DOHH2 (cell line): ENCODE measurements around the gene NR2C2.

Source experiments
- EZH2phosphoT487 ChIP-seq: fragments of 200-600 bp; sonication (generic); IDR thresholded peaks from 2 replicates; pipeline ENCODE4 v1.6.1; 2017; ENCODE audit warnings: borderline replicate concordance, mild to moderate bottlenecking, antibody characterized with exemption, low read length, moderate library complexity, mixed read lengths
- TF ChIP-seq, protein P1 (sequence below): fragments of 200-600 bp; sonication (generic); IDR thresholded peaks from one replicate; pipeline ENCODE4 v1.5.1; 2014; ENCODE audit warnings: antibody characterized with exemption, mild to moderate bottlenecking, low read depth, low read length; ENCODE audit not compliant: poor library complexity, severe bottlenecking

DNA sequence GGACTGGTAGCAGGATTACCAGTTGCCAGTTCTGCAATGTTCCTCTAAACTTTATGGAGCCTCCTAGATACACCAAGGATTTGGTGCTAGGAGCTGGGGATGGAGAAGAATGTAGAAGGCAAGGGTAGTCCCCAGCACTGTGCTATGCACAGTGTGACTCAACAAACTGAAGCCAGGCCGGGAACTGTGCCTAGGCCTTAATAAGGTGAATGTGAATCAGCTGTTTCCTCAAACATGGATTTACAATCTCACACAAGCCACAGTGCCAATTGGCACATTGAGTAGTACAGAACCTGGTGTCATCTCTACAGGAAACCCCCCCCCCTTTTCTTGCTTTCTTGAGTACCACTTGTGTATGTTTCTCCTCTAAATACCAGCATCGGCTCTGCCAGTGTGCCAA is 85.3 kb downstream of the NR2C2 start:
- TF ChIP-seq, protein P1, sequence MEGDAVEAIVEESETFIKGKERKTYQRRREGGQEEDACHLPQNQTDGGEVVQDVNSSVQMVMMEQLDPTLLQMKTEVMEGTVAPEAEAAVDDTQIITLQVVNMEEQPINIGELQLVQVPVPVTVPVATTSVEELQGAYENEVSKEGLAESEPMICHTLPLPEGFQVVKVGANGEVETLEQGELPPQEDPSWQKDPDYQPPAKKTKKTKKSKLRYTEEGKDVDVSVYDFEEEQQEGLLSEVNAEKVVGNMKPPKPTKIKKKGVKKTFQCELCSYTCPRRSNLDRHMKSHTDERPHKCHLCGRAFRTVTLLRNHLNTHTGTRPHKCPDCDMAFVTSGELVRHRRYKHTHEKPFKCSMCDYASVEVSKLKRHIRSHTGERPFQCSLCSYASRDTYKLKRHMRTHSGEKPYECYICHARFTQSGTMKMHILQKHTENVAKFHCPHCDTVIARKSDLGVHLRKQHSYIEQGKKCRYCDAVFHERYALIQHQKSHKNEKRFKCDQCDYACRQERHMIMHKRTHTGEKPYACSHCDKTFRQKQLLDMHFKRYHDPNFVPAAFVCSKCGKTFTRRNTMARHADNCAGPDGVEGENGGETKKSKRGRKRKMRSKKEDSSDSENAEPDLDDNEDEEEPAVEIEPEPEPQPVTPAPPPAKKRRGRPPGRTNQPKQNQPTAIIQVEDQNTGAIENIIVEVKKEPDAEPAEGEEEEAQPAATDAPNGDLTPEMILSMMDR = no peak
- TF ChIP-seq EZH2phosphoT487 = no peak
